Measurements from ENCODE around the gene MGP.
A peak's percentile ranks its signal among the peaks of the same experiment; 100 is the strongest.

Gene MGP

DNA sequence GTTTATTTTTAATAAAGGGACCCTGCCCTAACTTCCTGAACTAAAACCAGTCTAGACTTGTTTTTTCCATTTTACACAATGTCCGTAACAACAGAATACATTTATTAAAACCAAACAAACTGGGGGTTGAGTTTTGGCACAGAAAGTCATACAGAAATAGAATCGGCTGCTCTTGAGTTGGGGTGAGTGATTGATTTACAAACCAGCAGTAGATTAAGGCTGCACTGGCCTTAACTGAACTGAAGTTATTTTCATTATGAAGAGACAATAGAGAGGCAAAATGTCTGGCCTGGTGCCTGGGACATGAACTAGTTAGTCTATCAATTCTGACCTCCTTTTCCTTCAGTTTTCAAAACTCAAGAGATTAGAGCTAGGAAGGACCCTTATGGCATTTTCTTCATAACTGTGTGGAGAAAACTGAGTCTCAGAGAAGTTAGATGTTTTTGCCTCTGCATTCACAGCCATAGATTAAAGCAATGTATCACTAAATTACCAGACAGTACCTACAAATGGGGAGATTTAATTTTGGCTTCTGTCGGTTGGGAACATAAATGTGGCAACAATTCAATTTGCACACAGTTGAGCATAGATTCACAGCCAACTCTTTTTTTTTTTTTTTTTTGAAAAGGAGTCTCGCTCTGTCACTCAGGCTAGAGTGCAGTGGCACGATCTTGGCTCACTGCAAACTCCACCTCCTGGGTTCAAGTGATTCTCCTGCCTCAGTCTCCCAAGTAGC lies 19.8 kb upstream of the MGP start:
- no peak for DNase-seq (ENCODE audit: low read depth, low spot score)
- H3K4me3 ChIP-seq (ENCODE audit: low read length): no peak overlapping the region

DNA sequence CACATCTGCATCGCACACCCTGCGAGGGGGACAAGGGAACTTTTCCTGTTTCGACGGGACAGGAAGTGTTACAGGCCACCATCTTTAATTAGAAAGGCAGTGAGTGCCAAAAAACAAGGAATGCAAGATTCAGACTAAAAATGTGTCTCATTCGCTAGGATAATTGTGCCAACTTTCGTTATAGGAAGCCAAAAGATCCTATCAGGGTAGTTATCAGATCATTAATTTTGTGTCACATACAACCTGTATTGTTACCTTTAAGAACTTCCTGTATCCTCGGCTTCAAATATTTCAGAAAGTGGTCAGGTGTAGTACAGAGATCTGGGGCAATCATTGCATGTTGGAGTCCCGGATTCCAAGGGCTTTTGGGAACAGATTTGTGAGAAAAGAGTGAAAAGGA lies 19.2 kb upstream of the MGP start:
- DNase-seq (ENCODE audit: low read depth, low spot score): no peak
- H3K4me3 ChIP-seq (ENCODE audit: low read length): no peak overlapping the region

DNA sequence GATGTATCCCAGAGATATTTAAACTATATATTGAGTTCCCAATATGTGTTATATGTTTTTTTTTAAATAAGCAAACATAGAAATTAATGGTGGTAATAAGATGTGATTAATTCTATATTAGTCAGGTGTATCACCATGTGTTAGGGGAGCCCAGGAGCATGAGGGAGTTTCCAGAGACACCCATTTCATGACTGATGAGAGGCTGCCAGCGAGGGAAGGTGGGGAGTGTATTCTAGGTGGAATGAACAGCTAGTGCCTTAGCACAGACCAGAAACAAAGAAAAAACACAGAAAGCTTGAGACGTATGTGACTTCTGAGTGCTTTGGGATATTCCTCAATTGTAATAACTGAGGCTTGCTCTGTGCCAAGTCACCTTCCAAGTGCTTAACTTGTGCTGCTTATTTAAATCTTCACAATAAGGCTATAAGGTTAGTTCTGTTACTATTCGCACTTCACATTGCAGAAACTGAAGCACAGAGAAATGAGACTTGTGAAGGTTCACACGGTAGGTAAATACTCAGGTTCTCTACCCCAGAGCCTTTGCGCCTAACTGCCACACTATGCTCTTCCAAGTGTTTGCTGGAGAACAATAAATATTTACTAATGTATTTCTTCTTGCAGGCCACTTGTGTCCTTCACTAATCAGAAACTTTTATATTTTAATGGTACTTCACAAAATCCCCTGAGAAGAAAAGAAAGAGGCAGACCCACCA lies 17.9 kb upstream of the MGP start:
- no peak overlapping the region for H3K4me3 ChIP-seq (ENCODE audit: low read length)
- DNase-seq (ENCODE audit: low read depth, low spot score): no peak

DNA sequence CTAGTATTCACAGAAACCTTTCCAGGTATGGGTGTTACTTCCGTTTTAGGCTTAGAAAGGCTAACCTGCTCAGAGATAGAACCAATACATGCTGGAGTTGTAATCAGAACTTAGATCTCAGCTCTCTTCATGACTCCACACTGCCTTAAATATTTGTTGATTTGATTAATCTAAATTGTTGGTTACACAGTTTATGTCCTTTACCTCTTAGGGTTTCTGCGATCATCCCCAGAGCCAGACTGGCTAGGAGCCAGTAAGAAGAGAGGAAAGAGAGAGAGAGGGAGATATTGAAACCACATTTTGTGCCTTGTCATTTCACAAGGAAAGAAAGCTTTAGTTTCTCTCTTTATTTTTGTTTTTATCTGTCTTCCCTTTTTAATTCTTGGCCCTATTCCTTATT lies 16.8 kb upstream of the MGP start:
- H3K4me3 ChIP-seq (ENCODE audit: low read length): no peak overlapping the region
- DNase-seq (ENCODE audit: low read depth, low spot score): no peak

DNA sequence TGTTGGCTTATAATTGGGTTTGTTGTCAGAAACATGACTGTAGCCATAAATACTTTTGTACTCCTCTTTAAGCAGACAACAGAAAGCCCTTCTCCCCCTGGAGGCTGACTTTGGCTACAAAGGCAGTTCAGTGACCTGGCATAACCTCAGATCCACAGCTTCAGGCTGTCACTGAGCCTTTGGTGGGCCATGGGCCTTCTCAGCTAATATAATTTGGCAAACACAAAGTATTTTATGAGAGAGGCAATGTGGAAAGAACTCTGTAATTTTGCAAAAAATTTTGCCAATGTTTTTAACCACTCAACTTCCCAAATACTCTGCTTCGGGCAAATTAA lies 15.5 kb upstream of the MGP start:
- DNase-seq (ENCODE audit: low read depth, low spot score): peak; percentile 23
- H3K4me3 ChIP-seq (ENCODE audit: low read length): no peak overlapping the region

DNA sequence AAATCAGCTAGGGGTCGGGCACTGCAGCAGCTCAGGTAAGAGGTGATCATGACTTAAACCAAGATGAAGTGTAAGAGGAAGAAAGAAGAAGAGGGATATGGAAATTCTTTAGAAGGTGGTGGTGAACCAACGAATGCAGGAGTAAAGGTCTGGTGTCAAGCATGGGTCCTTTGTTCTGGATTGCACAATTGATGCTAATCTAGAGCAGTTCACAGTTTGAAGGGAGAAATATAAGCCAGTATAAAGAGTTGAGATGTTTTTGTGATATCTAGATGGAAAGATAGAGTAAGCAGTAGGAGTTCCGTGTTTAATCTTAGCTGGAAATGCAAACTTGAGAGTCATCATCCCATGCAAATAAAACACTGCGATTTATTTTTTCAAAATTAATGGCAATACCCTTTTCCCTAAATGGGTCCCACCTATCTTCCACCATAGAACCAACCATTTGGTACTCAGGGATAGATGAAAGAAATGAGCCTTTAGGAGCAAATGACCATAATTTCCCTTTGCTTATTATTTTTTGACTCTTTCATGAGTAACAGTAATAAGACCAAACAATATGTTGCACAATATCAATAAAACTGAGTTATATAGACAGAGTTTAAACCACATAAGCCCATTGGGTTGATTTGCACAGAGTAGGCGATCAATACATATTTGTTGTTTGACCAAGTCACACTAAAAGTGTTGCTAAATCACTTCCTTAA lies 15.0 kb upstream of the MGP start:
- no peak for DNase-seq (ENCODE audit: low read depth, low spot score)
- H3K4me3 ChIP-seq (ENCODE audit: low read length): no peak overlapping the region

DNA sequence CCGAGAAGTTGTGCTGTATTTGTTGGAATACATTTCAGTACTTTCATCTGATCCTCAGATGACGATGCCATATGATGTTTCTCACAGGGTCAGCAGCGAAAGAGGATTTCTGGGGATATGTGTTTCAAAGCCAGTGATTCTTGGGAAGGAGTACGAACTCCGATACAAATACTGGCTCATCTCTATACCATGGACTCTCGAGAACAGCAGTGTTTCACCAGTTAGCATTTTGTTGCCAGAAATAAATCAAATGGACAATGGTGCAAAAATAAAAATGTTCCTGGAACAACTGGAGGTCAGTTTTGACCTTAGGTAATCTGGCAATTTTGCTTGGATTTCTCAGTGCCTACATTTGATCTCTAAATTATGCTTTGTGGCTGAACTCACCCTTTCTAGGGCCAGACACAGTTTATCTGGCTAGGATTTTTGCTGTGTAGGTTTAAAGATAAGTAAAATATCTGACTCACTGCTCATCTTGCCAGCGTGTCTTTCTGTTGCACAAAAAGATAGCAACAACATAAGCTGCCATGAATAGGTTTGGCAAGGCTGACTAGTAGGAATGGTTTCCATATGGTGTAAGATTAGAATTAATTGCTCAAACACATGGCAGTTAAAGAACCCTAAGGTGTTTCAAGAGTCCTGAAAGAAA lies 11.0 kb upstream of the MGP start:
- no peak for DNase-seq (ENCODE audit: low read depth, low spot score)

DNA sequence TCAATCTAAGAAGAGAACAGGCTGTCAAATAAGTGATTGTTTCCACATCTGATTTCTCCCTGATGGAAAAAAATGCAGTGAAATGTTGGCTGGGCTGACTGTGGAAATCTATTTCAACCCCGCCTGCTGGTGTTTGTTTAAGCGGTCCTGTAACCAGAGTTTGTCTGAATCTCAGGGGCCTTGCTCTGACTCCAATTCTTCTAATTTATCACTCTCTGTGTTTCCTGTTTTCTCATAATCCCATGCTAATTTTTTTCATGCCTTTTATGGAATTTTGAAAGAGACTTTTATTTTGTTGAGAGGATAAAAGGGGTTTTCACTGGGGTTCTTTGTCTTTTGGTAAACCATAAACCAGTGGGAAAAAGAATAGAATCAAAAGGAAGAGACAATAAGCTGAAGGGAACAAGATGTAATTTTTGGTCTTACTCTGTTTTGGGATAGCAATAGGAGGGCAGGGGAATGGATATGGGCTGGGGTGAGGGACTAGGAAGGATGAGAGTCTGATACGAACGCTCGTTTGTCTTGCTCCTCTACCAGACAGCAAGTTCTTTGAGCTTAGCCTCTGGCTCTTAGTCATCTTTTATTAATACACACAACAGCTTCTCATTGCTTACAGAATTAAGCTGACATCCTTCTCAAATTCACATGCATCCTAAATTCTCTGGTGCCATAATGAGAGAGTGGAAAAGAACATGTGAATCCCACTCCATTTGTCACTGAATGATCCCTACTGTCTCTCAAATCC lies 8.0 kb upstream of the MGP start:
- DNase-seq (ENCODE audit: low read depth, low spot score): no peak
- no peak overlapping the region for H3K4me3 ChIP-seq (ENCODE audit: low read length)

More for the DNA sequence above, 11.0 kb upstream of the MGP start:
- H3K4me3 ChIP-seq (ENCODE audit: low read length): no peak overlapping the region

DNA sequence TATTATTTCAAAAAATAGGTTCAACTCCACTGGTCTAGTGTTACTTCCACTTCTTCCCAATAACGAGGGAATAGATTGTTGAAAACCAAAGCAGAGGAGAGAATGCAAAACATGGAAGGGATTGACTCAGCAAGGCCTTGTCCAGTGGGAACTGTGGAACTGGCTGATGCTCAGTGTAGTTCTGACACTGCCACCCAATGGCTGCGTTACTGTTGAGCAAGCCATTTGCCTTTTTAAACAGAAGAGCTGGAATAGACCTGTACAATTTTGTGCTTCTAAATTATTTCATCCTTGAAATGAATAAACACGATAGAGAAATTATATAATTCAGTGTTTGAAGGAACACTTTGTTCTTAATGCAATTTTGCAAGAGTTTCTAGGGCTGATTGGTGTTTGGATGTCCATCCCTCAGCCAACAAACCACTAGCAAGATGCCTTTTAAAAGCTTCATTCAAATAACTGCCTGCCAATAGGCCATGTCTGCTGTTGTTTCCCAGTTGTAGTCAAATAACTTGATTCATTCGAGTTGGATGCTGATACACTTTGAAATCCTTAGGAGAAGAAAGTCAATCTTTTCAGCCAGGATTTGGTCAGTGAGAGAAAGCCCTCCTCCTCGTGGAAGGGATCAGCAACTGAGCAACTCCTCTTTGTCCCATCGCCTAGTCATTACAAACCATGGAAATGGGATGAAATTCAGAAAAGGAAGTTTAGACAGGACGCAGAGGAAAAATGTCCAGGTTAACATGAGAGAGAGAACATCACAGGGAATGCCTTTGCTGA lies 7.3 kb upstream of the MGP start:
- H3K4me3 ChIP-seq (ENCODE audit: low read length): no peak overlapping the region
- DNase-seq (ENCODE audit: low read depth, low spot score): no peak

DNA sequence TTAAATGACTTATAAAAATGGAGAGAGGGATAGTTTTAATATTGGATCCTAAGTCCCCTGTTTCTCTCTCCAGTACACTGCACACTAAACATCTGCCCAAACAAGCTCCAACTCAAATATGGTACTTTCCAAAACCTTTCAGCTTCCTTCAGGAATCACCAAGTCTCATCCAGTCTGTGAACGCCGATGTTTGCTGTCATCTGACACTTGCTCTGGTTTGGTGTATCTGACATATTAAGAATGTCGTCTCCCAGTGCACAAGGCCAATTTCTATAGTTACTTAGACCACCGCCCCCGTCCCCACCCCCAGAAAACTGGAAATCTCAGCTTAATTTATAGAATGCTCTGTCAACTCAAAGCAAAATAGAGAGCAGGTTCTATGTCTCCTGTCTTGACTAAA lies 5.0 kb upstream of the MGP start:
- H3K4me3 ChIP-seq (ENCODE audit: low read length): no peak overlapping the region
- DNase-seq (ENCODE audit: low read depth, low spot score): no peak

DNA sequence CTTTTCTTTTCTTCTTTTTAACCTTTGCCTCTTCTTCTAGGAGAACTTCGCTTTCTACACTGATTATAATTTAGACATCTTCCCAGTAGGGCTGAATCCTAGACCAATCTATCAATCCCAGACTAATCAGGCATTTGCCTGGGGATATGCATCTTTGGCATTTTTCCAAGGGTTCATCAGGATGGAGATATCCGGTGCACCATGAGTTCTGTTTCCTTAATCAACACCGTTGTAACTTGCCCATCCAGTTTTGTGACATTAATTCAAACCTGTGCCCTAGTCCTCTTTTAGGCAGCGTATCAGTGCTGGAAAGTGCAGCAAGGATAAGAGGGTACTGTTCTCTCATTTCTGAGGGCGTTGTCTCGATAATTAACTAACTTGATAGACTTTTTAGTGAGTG lies 617 bp upstream of the MGP start:
- no peak for DNase-seq (ENCODE audit: low read depth, low spot score)
- no peak overlapping the region for H3K4me3 ChIP-seq (ENCODE audit: low read length)

DNA sequence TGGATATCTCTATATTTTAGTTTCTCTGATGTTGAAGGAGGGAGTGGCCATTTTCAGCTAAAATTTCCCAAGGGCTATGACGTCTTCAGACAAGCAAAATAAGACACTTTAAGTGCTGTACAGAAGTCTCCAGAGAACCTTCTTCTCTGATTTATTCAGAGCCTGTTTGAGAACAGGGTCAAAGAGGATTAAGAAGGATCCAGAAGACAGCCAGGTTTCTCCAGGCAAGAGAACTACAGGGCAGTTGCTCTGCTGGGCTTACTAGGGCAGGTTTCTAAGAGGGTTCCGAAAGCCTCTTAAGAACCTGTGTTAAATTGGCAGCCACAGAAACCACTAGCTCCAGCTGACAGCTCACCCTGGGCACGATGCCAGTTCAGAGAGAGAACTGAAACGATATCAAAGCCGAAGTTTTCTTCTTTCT lies 1.2 kb downstream of the MGP start:
- H3K4me3 ChIP-seq (ENCODE audit: low read length): no peak overlapping the region
- DNase-seq (ENCODE audit: low read depth, low spot score): peak; percentile 82

DNA sequence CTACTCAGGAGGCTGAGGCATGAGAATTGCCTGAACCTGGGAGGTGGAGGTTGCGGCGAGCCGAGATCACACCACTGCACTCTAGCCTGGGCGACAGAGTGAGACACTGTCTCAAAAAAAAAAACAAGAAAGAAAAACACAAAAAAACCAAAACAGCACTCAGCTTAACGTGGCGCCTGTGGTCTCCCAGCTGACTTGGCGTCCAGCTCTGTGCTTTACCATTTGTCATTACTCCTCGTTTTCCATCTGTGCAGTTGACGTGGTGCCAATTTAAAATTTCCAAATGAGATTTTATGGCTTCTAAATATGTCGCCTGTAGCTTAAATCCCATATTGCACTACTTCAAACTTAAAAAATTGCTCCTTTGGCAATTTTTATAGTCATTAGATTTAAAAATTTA lies 2.0 kb downstream of the MGP start:
- no peak overlapping the region for H3K4me3 ChIP-seq (ENCODE audit: low read length)
- DNase-seq (ENCODE audit: low read depth, low spot score): no peak

DNA sequence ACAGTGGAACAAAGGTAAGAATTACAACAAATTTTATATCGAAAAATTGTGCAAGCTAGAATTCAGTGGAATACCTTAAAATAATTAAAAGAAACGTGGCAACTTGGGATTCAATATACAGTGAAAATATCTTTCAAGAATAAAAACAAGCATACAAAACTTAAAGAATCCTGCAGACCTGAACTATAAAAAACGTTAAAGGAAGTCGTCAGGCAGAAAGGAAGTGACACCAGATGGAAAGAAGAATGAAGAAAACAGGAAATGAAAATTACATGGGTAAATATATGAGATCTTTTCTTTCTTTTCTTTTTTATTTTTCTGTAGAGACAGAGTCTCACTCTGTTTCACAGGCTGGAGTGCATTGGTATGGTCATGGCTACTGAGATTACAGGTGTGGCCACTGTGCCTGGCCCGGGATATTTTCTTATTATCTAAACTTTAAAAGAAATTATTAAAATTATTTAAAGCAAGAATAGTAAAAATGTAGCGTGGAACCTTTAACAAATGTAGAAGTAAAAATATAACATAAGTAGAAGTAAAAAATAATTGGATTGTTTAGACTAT lies 4.7 kb downstream of the MGP start:
- no peak for DNase-seq (ENCODE audit: low read depth, low spot score)
- no peak overlapping the region for H3K4me3 ChIP-seq (ENCODE audit: low read length)

DNA sequence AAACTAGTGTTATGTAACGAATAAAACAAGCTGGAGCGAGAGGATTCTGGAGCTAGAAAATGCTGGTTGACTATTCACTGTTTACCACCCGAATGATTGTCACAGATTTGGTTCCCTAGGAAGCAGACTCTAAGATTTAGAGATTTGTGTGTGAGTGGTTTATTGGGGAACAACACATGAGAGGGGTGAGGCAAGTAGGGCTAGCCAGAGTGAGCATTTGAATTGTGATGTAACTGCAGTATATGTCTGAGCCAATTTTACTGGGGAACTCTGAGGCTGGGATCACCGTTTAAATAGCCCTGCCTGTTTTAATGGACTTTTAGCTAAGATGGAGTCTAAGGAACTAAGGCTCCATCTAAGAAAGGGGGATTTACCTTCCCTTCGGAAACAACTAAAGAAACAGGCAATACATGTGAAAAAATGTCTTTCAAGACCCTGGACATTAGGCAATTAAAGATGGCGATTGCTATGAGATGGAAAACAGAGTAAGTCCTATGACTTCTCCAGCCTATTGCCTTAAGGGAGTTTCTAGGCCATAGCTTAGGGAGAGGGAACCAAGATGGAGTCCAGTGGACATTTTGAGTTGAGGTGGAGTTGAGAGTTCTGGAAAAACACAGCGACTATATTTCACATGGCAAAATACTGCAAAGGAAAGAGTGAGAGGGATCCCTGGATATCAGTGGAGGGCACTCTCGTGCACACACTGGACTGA lies 6.3 kb downstream of the MGP start:
- H3K4me3 ChIP-seq (ENCODE audit: low read length): no peak overlapping the region
- no peak for DNase-seq (ENCODE audit: low read depth, low spot score)

DNA sequence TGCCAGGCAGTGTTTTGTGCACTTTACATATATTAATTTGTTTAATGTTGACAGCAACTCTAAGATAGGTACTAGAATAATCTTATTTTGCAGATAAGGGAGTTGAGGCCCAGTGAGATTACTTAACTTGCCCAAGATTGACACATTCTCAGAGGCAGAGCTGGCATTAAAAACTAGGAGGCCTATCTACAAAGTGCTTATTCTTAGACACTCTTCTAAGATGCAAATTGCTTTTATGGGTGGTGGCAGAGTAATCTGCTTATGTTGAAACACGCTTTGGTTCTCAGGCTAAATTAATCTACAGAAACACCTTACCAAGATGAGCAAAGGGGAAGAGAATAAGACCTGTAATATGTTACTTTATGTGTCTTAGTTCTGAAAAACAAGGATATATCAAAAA lies 7.2 kb downstream of the MGP start:
- H3K4me3 ChIP-seq (ENCODE audit: low read length): no peak overlapping the region
- no peak for DNase-seq (ENCODE audit: low read depth, low spot score)

DNA sequence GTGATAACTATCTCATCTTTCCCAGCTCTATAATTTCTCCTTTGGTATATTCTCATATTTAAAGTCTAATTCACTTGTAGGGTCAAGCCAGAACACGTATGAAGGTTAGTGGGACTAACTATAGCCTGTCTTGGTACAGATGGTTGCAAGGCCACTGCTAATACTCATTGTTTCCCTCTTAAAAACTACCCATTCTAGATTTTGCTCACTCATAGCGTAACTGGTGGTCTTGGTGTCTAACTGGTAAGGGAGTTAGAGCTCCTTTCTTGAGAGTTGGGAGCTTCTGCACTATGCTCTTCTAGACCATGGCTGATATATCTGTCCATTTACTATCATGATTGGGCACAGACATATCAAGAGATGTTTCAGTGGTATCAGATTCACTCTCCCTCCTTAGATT lies 8.8 kb downstream of the MGP start:
- H3K4me3 ChIP-seq (ENCODE audit: low read length): no peak overlapping the region
- no peak for DNase-seq (ENCODE audit: low read depth, low spot score)

DNA sequence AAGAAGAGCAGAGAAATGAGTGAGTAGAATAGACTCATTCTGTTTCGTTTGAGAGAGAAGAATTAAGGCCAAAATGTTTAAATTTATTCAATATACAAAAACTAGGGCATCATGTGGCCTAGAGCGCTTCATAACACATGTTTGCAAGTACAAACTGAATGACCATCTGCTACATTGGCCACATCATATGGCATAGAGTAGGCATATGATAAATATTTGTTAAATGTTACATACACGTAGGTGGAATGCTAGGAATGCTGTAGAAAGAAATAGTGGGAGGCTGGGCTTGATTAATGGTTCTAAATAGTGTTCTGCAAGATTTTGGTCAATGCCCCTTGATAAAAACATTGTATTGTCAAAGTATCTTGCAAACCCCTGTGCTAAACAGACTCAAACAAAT lies 10.8 kb downstream of the MGP start:
- no peak for DNase-seq (ENCODE audit: low read depth, low spot score)
- no peak overlapping the region for H3K4me3 ChIP-seq (ENCODE audit: low read length)
